ENCODE measurements around the gene URB2.

The URB2 gene

DNA sequence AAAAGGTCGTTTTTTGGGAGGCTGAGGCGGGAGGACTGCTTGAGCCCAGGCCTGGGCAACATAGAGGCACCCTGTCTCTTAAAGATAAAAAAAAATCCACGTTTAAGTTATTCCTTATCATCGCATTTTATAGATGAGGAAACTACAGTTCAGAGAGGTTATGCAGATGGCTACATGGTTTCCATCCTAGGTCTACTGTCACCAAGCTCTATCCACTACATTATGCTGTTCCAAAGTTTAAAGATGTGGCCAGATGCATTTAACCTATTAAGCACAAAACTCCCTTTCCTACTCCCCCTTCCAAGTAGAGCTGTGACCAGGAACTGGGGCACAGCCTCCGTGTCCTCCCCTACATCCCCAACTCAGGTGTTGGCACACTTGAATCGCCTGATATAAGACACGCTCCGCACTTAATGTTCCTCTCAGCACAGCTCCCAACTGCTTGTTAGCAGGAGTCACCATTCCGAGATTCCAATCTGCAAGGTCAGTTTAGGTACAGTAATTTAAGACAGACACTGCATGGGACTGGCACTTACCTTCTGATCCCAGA lies 1.5 kb upstream of the URB2 start:
- no peak for TF ChIP-seq EZH2phosphoT487 (IDR thresholded peaks at IDR 0.05; ENCODE audit: borderline replicate concordance)
- TF ChIP-seq, protein P1, sequence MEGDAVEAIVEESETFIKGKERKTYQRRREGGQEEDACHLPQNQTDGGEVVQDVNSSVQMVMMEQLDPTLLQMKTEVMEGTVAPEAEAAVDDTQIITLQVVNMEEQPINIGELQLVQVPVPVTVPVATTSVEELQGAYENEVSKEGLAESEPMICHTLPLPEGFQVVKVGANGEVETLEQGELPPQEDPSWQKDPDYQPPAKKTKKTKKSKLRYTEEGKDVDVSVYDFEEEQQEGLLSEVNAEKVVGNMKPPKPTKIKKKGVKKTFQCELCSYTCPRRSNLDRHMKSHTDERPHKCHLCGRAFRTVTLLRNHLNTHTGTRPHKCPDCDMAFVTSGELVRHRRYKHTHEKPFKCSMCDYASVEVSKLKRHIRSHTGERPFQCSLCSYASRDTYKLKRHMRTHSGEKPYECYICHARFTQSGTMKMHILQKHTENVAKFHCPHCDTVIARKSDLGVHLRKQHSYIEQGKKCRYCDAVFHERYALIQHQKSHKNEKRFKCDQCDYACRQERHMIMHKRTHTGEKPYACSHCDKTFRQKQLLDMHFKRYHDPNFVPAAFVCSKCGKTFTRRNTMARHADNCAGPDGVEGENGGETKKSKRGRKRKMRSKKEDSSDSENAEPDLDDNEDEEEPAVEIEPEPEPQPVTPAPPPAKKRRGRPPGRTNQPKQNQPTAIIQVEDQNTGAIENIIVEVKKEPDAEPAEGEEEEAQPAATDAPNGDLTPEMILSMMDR (conservative IDR thresholded peaks at IDR 0.05; ENCODE audit: low read length): no peak
- Histone ChIP-seq H3F3A (ENCODE audit: low read depth) (no peaks in the 10 kb centered on the region), H3K4me1 (ENCODE audit: insufficient read depth, low read length, poor library complexity, severe bottlenecking) (peaks cover 46% of the 10 kb centered on the region), H3K4me2 (ENCODE audit: low read depth, low read length, poor library complexity, severe bottlenecking) (peak overlapping the region; percentile 91), H3K36me3 (ENCODE audit: insufficient read depth, low read length) (no peaks in the 10 kb centered on the region), H2AFZ (ENCODE audit: low read length) (no peak overlapping the region), H3K4me3 (ENCODE audit: low read length, poor library complexity, severe bottlenecking) (peak overlapping the region; percentile 79), H4K20me1 (ENCODE audit: insufficient read depth, low read length, poor library complexity, severe bottlenecking) (peaks cover 72% of the 10 kb centered on the region), H3K9me3 (ENCODE audit: insufficient read depth, low read depth, low read length) (no peaks in the 10 kb centered on the region), H3K9me2 (replicated peaks; ENCODE audit: low read depth, low read length) (no peaks in the 10 kb centered on the region), H3K79me2 (ENCODE audit: insufficient read depth, low read length) (peaks cover 88% of the 10 kb centered on the region), H3K27me3 (ENCODE audit: insufficient read depth, low read length, poor library complexity, severe bottlenecking) (no peaks in the 10 kb centered on the region), H3K9ac (ENCODE audit: low read depth, low read length, poor library complexity, severe bottlenecking) (peak overlapping the region; percentile 73)

DNA sequence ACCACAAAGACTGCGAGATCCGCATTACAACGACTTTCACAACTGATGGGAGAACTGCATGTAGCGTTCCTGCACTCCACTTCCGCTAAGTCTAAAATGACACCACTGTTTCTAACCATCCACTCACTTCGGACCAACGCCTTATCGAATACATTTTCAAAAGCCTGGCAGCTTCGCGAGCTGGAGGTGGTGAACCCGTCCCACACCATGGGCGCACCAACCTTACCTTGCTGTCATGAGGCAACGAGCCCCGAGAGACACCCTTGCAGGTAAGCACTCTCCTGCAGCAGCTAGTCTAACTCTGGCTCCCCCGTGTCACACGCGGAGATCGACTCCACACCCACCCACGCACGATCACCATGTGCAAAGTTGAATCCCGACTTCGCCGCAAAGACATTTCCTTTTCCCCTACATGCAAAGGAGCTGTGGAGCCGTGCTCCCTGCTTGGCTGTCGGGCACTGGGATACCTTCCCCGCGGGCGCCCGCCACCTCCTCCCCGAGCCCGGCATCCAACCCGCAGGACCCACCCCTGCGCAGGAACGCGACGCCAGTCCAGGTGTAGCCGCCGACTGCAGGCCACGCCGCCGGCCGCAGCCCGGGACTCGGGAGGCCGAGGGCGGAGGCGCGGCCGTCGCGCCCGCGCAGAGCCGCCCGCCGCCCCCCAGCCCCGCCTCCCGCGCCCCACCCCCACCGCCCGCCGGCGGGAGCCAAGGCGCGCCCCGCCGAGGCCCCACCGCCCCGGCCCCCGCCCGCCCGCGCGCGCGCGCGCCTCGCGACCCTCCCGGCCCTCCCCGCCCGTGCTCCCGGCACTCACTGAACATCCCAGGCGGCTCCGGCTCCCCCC lies 754 bp upstream of the URB2 start:
- Histone ChIP-seq H3K36me3 (ENCODE audit: insufficient read depth, low read length) (no peaks in the 10 kb centered on the region), H3K4me3 (ENCODE audit: low read length, poor library complexity, severe bottlenecking) (peak overlapping the region; percentile 100), H3K9ac (ENCODE audit: low read depth, low read length, poor library complexity, severe bottlenecking) (peak overlapping the region; percentile 73), H3K79me2 (ENCODE audit: insufficient read depth, low read length) (peaks cover 88% of the 10 kb centered on the region), H4K20me1 (ENCODE audit: insufficient read depth, low read length, poor library complexity, severe bottlenecking) (peaks cover 69% of the 10 kb centered on the region), H3F3A (ENCODE audit: low read depth) (no peaks in the 10 kb centered on the region), H3K4me1 (ENCODE audit: insufficient read depth, low read length, poor library complexity, severe bottlenecking) (peaks cover 46% of the 10 kb centered on the region), H3K9me2 (replicated peaks; ENCODE audit: low read depth, low read length) (no peaks in the 10 kb centered on the region), H3K27me3 (ENCODE audit: insufficient read depth, low read length, poor library complexity, severe bottlenecking) (no peaks in the 10 kb centered on the region), H3K4me2 (ENCODE audit: low read depth, low read length, poor library complexity, severe bottlenecking) (peak overlapping the region; percentile 91), H3K9me3 (ENCODE audit: insufficient read depth, low read depth, low read length) (no peaks in the 10 kb centered on the region), H2AFZ (ENCODE audit: low read length) (peak overlapping the region; percentile 68)
- no peak for TF ChIP-seq EZH2phosphoT487 (IDR thresholded peaks at IDR 0.05; ENCODE audit: borderline replicate concordance)
- TF ChIP-seq, protein P1 (conservative IDR thresholded peaks at IDR 0.05; ENCODE audit: low read length): no peak

DNA sequence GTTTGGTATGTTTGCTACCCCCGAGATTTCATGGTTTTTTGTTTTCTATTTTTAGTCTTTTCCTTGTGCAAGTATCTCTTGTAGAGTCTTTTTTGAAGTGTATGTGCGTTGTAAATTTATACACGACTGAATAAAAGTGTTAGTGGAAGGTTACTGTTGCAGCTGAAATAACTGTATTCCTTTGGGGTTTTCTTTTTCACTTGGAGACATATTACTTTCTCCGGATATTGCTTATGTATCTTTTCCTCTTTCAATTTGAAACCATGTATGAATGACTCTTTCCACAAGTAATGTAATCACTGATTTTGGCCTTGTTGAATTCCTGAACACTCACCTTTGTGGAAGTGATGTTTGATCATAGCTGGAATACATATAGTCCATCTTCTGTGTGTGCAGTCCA lies 956 bp downstream of the URB2 start:
- Histone ChIP-seq H3K36me3 (ENCODE audit: insufficient read depth, low read length) (no peaks in the 10 kb centered on the region), H3K4me1 (ENCODE audit: insufficient read depth, low read length, poor library complexity, severe bottlenecking) (peaks cover 39% of the 10 kb centered on the region), H3K4me3 (ENCODE audit: low read length, poor library complexity, severe bottlenecking) (peak overlapping the region; percentile 100), H3K4me2 (ENCODE audit: low read depth, low read length, poor library complexity, severe bottlenecking) (peak overlapping the region; percentile 86), H4K20me1 (ENCODE audit: insufficient read depth, low read length, poor library complexity, severe bottlenecking) (peaks cover 61% of the 10 kb centered on the region), H3K9me2 (replicated peaks; ENCODE audit: low read depth, low read length) (no peaks in the 10 kb centered on the region), H2AFZ (ENCODE audit: low read length) (no peak overlapping the region), H3K9me3 (ENCODE audit: insufficient read depth, low read depth, low read length) (no peaks in the 10 kb centered on the region), H3K27me3 (ENCODE audit: insufficient read depth, low read length, poor library complexity, severe bottlenecking) (no peaks in the 10 kb centered on the region), H3F3A (ENCODE audit: low read depth) (no peaks in the 10 kb centered on the region), H3K79me2 (ENCODE audit: insufficient read depth, low read length) (peaks cover 89% of the 10 kb centered on the region), H3K9ac (ENCODE audit: low read depth, low read length, poor library complexity, severe bottlenecking) (peak overlapping the region; percentile 88)
- no peak for TF ChIP-seq EZH2phosphoT487 (IDR thresholded peaks at IDR 0.05; ENCODE audit: borderline replicate concordance)
- TF ChIP-seq, protein P1 (conservative IDR thresholded peaks at IDR 0.05; ENCODE audit: low read length): no peak

All from Loucy (cell line).